GM12878 (cell line): ENCODE results near the gene HYDIN. TPM values are rescaled to one million over a fixed set of nuclear protein-coding genes. Genes with fewer than 3 reads are reported as not detected.

ENCODE experiments used
- BACH1 ChIP-seq: fragments of 450-650 bp; IDR thresholded peaks from 2 replicates; pipeline ENCODE4 v1.6.1; 2017; ENCODE audit warnings: mild to moderate bottlenecking, borderline replicate concordance
- IRF4 ChIP-seq: IDR thresholded peaks from 2 replicates; pipeline ENCODE4 v1.6.1; 2011; ENCODE audit warnings: low read depth, low read length
- JUNB ChIP-seq: IDR thresholded peaks from 2 replicates; pipeline ENCODE4 v1.6.1; 2016; ENCODE audit warnings: antibody characterized with exemption, mild to moderate bottlenecking
- POLR2AphosphoS2 ChIP-seq: IDR thresholded peaks from 2 replicates; pipeline ENCODE4 v1.6.1; 2011; ENCODE audit warnings: low read depth, mild to moderate bottlenecking, low read length, improper control_type of control experiment, moderate library complexity
- PRDM15 ChIP-seq: fragments of 450-650 bp; formaldehyde crosslinking; IDR thresholded peaks from 2 replicates; pipeline ENCODE4 v1.4.0; 2020; ENCODE audit warnings: mild to moderate bottlenecking, moderate library complexity
- ZNF687 ChIP-seq: fragments of 450-650 bp; IDR thresholded peaks from 2 replicates; pipeline ENCODE4 v1.6.1; 2017; ENCODE audit warnings: mild to moderate bottlenecking, moderate library complexity
- polyA plus RNA-seq, 11 experiments: library from polyadenylated mRNA; depleted of rRNA in 4 of 11; unstranded in 6 of 11; stranded (reverse) in 5 of 11; fragments of >200 nt; fragmentation: Nextera tagmentation in 4 of 11; fragmentation: Illumina TruSeq in 1 of 11; extraction: Ambion mirVana in 4 of 11; extraction: Trizol in 1 of 11; gene quantifications; 1 replicate in 1 of 11; 2 replicates in 10 of 11; pipeline versions ENCODE4 v1.2.1 to v1.2.3, GENCODE V29; 2011 to 2016; ENCODE audit warnings: inconsistent platforms in 2 of 11, missing spikeins in 2 of 11, low read depth in 1 of 11
- total RNA-seq, 4 experiments: library from RNA; depleted of rRNA in 3 of 4; stranded (reverse); fragments of >200 nt in 3 of 4; fragmentation: Illumina TruSeq in 1 of 4; extraction: Trizol in 1 of 4; gene quantifications; 2 replicates each; pipeline versions ENCODE4 v1.2.1 to v1.2.3, GENCODE V29; 2013 to 2021
- TF ChIP-seq, protein P1 (sequence below): IDR thresholded peaks from 2 replicates; pipeline ENCODE4 v1.6.1; 2011; ENCODE audit warnings: low read depth, low read length, improper control_type of control experiment, borderline replicate concordance
- TF ChIP-seq, protein P2 (sequence below): fragments of 450-650 bp; IDR thresholded peaks from 2 replicates; pipeline ENCODE4 v1.6.1; 2017; ENCODE audit warnings: low read depth, mild to moderate bottlenecking, moderate library complexity

HYDIN gene
- total and polyA plus RNA-seq, 10 of the 15 experiments (the other 5 are each of a cell fraction or from before 2014, with no cell fraction given): 0.01 to 0.30 (median 0.10) TPM; not detected in 7

GRCh38 chr16:71188956-71189712, 41.4 kb downstream of the HYDIN start (continued):
- TF ChIP-seq, protein P1, sequence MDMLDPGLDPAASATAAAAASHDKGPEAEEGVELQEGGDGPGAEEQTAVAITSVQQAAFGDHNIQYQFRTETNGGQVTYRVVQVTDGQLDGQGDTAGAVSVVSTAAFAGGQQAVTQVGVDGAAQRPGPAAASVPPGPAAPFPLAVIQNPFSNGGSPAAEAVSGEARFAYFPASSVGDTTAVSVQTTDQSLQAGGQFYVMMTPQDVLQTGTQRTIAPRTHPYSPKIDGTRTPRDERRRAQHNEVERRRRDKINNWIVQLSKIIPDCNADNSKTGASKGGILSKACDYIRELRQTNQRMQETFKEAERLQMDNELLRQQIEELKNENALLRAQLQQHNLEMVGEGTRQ: no peak
- TF ChIP-seq, protein P2, sequence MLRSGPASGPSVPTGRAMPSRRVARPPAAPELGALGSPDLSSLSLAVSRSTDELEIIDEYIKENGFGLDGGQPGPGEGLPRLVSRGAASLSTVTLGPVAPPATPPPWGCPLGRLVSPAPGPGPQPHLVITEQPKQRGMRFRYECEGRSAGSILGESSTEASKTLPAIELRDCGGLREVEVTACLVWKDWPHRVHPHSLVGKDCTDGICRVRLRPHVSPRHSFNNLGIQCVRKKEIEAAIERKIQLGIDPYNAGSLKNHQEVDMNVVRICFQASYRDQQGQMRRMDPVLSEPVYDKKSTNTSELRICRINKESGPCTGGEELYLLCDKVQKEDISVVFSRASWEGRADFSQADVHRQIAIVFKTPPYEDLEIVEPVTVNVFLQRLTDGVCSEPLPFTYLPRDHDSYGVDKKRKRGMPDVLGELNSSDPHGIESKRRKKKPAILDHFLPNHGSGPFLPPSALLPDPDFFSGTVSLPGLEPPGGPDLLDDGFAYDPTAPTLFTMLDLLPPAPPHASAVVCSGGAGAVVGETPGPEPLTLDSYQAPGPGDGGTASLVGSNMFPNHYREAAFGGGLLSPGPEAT: no peak
- TF ChIP-seq BACH1: no peak
- no peak for TF ChIP-seq POLR2AphosphoS2
- no peak for TF ChIP-seq ZNF687
- no peak for TF ChIP-seq IRF4
- no peak for TF ChIP-seq JUNB
- no peak for TF ChIP-seq PRDM15
